HL-60/S4 treated with retinoic acid at 250 ng/mL for 4 days and 3 days (cell line): ENCODE results near the gene JSRP1.

Experiments
- in situ Hi-C: fragments of 300-500 bp; cut with MboI; formaldehyde crosslinking; loops from 2 replicates; pipeline ENCODE4 v1.7.0; 2022; ENCODE audit warnings: low sequenced_read_pairs

The JSRP1 gene

DNA sequence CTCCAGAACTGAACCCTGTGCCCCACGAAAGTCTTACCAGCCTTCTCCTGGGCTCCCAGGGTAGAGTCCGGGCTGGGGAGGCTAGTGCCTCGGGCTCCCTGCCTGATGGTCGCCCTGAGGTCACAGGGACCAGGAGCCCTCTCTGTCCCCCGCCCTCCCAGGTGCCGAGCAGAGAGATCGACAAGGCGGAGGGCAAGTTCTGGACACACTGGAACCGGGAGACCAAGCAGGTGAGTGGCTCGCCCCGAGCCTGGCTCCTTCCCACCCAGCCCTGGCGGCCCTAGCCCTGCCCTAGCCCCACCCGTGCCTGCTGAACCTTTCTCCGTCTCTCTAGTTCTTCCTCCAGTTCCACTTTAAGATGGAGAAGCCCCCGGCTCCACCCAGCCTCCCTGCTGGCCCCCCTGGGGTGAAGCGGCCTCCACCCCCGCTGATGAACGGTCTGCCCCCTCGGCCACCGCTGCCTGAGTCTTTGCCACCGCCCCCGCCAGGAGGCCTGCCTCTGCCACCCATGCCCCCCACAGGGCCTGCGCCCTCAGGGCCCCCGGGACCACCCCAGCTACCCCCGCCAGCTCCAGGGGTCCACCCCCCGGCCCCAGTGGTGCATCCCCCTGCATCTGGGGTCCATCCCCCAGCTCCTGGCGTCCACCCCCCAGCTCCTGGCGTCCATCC, 8.7 kb downstream of the JSRP1 start:
- in situ Hi-C loops, result no loop called here

DNA sequence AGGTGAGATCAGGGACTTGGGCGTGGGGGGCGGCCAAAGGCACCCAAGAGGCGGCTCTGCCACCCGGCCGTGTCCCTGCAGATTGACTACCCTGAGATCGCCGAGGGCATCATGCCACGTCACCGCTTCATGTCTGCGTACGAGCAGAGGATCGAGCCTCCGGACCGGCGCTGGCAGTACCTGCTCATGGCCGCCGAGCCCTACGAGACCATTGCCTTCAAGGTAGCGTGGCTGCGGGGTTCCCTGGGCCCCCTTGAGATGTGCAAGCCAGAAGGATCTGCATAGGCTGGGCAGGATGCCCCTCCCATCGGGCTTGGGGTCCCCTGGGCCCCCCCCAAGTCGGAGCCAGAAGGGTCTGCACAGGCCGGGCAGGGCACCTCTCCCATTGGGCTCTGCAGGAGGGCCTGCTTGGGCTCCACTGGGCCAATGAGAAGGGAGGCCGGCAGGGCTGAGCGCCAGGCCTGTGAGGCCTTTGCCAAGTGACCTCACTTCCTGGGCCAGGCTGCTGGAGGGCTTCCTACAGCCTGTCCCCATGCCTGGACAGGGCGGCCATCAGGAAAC, 9.3 kb downstream of the JSRP1 start:
- in situ Hi-C loops, result no loop called here

GRCh38 chr19:2246014-2246620, 10.1 kb downstream of the JSRP1 start:
- in situ Hi-C loops, result no loop called here

GRCh38 chr19:2245273-2245672, 10.9 kb downstream of the JSRP1 start:
- in situ Hi-C loops, result no loop called here

DNA sequence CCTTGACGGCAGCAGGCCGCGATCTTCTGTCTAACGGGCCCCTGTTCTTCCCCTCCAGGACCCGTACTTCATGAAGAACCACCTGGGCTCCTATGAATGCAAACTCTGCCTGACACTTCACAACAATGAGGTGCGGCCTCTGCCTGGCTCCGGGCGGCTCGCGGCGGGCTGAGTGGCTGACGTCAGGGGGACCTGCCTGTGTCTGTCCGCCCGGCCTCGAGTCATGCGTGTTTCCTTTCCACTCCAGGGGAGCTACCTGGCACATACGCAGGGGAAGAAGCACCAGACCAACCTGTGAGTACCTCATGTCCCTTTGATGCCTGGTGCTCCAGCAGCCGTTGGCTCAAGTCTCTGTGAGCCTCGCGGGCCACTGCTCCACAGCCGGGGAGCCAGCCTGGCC, 11.7 kb downstream of the JSRP1 start:
- in situ Hi-C loops, result no loop called here

DNA sequence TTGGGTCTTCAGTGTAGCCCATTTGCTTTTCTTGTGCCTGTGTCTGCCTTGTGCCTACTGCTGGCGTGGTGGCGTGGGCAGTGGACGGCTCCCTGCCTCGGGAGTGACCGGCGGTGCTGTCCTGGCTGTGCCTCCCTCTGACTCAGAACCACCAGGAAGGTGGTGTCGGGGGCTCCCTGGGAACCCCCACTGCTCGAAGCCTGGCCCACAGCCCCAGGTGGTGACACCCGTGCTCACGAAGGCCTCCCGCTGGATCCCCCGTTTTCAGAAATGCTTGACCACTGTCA, 12.1 kb downstream of the JSRP1 start:
- in situ Hi-C loops, result no loop called here

DNA sequence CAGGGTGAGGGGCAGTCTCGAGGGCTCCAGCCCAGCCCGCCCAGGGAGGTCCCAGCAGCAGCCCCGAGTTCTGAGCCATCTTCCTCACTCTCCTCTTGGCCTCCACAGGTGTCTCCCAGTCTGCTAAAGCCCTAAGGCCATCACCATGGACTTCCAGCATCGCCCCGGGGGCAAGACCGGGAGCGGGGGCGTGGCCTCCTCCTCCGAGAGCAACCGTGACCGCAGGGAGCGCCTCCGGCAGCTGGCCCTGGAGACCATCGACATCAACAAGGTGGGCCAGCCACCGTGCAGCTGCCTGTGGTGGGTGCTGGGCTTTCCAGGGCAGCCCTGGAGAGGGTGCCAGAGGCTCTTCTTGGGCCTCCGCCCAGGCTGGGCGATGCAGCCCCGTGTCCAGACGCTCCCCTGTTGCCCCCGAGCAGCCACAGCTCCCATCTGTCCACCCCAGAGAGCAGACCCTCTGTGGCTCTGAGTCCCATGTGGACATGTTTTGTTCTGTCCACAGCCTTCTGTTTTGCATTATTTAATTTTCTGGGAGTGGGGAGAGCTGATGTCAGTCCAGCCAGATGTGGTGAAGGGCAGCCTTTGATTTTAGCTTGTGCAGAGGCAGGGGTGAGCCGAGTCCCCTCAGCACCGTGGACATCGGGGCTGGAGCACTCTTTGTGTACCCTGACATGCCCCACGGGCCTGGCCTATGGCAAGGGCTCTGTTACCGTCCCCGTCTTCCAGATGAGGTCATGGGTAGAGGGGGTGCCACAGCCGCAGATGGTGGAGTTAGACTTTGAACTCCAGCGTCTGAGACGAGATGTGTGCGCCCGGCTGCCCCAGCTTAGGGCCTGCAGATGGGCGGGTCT, 12.7 kb downstream of the JSRP1 start:
- in situ Hi-C loops, result no loop called here

GRCh38 chr19:2242816-2243215, 13.4 kb downstream of the JSRP1 start:
- in situ Hi-C loops, result no loop called here

DNA sequence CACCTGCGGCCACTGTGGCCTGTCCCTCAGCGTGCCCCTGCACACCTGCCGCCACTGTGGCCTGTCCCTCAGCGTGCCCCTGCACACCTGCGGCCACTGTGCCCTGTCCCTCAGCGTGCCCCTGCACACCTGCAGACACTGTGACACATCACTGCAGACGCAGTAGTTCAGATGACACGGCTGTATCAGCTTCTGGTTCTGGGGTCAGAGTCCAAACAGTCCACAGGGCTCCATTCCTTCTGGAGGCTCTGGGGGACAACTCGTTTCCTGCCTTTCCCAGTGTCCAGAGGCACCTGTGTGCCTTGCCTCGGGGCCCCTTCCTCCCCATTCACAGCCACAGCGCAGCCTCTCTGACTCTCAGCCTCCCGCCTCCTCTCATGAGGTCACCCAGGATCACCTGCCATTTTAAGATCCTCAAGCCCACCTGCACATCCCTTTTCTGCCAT, 14.1 kb downstream of the JSRP1 start:
- in situ Hi-C loops, result no loop called here

DNA sequence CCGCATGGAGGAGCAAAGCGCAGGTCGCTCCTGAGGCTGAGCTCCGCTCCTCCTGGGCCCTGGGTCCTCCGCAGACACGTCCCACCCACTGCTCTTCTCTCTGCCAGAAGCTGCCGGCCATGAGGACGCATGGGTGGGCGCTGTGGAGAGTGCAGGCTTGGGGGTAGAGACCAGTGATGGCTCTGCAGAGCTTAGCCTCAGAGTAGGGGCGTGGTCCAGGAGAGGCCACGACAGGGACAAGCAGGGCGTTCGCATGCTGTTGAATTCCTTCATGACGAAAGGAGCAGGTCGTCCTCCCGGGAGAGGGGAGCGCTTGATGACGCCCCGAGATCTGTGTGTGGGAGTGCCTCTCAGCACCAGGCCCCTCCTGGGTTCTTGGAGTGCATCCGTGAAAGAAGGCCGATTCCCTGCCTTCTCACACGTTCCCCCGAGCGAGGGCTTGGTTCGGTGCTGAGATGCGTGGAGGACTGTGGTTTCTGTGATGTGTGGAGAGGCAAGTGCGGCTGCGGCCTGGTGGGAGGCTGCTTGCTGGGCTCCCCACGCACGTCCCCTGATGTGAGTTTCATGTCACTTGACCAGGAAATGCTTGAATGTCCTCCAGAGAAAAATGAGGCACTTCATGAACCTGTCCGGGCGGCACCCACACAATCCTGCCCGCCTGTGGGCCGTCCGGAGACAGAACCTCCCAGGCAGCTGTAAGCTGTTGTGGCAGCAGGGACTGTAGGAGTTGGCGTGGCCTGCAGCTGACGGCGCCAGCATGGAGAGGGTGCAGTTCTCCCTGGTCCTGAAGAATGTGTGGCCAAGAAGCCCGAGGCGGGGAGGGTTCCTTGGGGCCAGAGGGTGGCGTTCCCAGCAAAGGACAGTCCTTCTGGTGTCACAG, 15.1 kb downstream of the JSRP1 start:
- in situ Hi-C loops, result no loop called here

- in situ Hi-C loops, result no loop called here
These were observed 16.1 kb downstream of the JSRP1 start for GRCh38 chr19:2239771-2240770.

GRCh38 chr19:2239173-2239572, 17.0 kb downstream of the JSRP1 start:
- in situ Hi-C loops, result no loop called here

- in situ Hi-C loops, result no loop called here
These were observed 18.4 kb downstream of the JSRP1 start for GRCh38 chr19:2237869-2238153.

GRCh38 chr19:2237051-2237868, 19.0 kb downstream of the JSRP1 start:
- in situ Hi-C loops, result no loop called here

DNA sequence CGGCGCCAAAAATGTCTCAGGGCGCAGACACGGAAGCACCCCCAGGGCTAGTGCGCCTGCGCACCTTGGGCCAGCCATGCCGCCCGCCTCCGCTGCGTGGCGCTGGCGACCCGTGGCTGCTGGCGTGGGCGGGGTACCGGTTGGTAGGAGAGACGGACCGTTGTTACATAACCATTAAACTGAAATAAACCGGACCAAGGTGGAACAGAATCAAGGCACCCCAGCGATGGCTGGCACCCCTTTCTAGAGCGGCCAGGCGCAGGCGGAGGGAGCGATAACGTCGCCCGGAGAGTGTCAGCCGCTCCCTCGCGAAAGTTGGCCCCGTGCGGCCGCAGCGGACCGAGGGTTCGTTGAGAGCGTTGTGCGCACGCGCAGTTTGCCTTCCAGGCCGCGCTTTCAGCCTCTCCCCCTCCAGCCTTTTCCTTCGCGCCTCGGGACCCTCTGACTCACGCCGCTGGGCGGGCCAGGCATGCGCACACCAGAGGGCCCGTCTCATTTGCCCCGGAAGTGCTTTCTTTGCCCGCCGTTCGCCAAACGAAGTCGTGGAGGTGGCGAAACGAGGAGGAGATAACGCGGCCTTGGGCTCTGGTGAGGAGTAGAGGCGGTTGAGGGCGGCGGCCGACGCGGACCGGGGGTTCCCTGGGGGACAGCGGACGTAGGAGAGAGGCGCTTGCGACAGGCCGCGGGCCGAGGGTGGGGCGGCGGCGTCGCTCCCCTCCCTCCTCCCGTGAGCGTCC, 19.7 kb downstream of the JSRP1 start, which contains the start of the genes PLEKHJ1 and SF3A2:
Gene PLEKHJ1, minus strand, starts transcription at position 16 of the 737 bp plus-strand sequence. CDS start 81 bp downstream, outside the sequence.
Gene SF3A2, plus strand, starts transcription at position 511 of the 737 bp plus-strand sequence. CDS start 6,595 bp downstream, outside the sequence.
- in situ Hi-C loops, result no loop called here

DNA sequence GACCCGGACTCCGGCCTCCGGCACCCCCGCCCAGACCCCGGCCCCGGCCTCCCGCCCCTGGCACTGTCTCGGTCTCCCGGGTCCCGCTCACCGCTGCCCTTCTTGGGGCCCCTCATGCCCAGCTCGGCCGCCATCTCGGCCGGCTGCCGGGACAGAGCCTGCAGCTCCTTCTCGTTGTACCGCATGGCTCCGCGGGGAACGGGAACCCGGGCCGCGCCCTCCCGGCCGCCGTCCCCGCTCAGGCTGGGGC, 20.2 kb downstream of the JSRP1 start:
- in situ Hi-C loops, result no loop called here

DNA sequence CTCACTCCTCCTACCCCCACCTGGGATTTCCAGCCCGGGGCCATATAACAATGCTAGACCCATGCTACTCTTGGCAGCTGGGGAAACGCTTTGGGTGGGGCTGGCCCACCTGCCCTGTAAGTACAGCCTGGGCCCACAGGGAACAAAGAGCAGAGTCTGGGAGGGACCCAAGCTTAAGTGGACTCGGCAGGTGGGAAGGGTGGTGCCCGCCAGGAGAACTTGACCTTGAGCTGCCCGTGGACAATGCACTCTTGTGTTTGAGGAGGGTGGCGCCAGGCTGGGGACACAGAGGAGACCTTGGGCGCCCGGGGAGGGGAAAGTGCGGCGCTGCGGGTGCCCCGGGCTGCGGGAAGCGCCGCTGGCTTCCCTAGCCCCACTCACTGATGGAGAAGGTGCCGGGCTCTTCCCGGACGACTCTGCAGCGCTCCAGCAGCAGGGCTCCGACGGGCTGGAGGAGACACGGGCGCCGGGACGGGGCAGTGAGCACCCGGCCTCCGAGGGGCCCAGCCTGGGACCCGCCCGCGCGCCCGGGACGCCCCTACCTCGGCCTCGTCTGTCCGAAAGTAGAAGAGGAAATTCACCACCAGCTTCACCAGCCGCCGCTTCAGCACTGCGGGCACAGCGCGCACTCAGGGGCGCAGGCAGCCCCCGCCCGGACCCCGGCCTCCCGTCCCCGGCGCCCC, 20.7 kb downstream of the JSRP1 start:
- in situ Hi-C loops, result no loop called here

DNA sequence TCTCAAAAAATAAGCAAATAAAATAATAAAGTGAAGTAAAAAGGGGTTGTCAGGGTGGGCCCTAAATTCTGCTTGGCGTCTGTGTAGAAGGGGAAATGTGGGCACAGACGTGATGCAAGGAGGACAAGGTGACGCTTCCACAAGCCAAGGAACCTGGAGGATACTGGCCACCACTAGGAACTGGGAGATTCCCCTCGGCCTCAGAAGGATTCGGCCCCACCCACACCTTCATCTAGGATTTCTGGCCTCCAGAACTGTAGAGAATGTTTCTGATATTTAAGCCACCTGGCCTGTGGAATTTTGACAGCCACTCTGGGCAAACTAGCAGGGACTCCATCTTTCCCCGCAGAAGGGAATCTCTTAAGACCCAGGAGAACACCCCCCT, 21.2 kb downstream of the JSRP1 start:
- in situ Hi-C loops, result no loop called here
